K562 (cell line): ENCODE data around the gene ILK. TPM values are rescaled to one million over a fixed set of nuclear protein-coding genes. Genes with fewer than 3 reads are reported as not detected.

Experiments
- ARHGAP35 ChIP-seq: fragments of 450-650 bp; IDR thresholded peaks from 2 replicates; pipeline ENCODE4 v1.6.1; 2018; ENCODE audit not compliant: partially characterized antibody
- ASH1L ChIP-seq: fragments of 450-650 bp; IDR thresholded peaks from 2 replicates; pipeline ENCODE4 v1.6.1; 2018; ENCODE audit warnings: borderline replicate concordance, mild to moderate bottlenecking, low read depth; ENCODE audit not compliant: partially characterized antibody
- CCAR2 ChIP-seq: fragments of 200-400 bp; formaldehyde crosslinking; IDR thresholded peaks from 2 replicates; pipeline ENCODE4 v1.6.1; 2017; ENCODE audit warnings: mild to moderate bottlenecking, low read depth, low read length
- ESRRA ChIP-seq: fragments of 450-650 bp; IDR thresholded peaks from 2 replicates; pipeline ENCODE4 v1.6.1; 2014; ENCODE audit warnings: low read depth, mild to moderate bottlenecking, moderate library complexity, borderline replicate concordance
- FOXP4 ChIP-seq: sonication (generic); formaldehyde crosslinking; IDR thresholded peaks from 2 replicates; pipeline ENCODE4 v1.8.0; 2022; ENCODE audit warnings: mild to moderate bottlenecking, missing genetic modification reagents, borderline replicate concordance
- HEY1 ChIP-seq: fragments of 250-450 bp; sonication (Bioruptor Pico); IDR thresholded peaks from 2 replicates; pipeline ENCODE4 v1.5.0; 2020; ENCODE audit warnings: mild to moderate bottlenecking, moderate library complexity, borderline replicate concordance
- KLF13 ChIP-seq: fragments of 450-650 bp; IDR thresholded peaks from 2 replicates; pipeline ENCODE4 v1.6.1; 2016; ENCODE audit warnings: missing genetic modification characterization, low read depth, mild to moderate bottlenecking, missing compliant biosample characterization, moderate library complexity, borderline replicate concordance
- MAFK ChIP-seq: IDR thresholded peaks from 2 replicates; pipeline ENCODE4 v1.6.1; 2011; ENCODE audit warnings: low read length, improper control_type of control experiment
- PRMT5 ChIP-seq: sonication (generic); formaldehyde crosslinking; IDR thresholded peaks from 2 replicates; pipeline ENCODE4 v1.5.0; 2020; ENCODE audit warnings: missing genetic modification reagents
- RAD51 ChIP-seq: fragments of 450-650 bp; IDR thresholded peaks from 2 replicates; pipeline ENCODE4 v1.7.1; 2016; ENCODE audit warnings: low read depth, mild to moderate bottlenecking, borderline replicate concordance
- SMARCC2 ChIP-seq: fragments of 450-650 bp; IDR thresholded peaks from 2 replicates; pipeline ENCODE4 v1.6.1; 2017; ENCODE audit warnings: antibody characterized with exemption, moderate library complexity, mild to moderate bottlenecking, low read depth
- TBP ChIP-seq: optimal IDR thresholded peaks from 2 replicates; pipeline ENCODE3; 2011; ENCODE audit warnings: low read depth, low read length, improper control_type of control experiment
- ZNF124 ChIP-seq: sonication (generic); formaldehyde crosslinking; IDR thresholded peaks from 2 replicates; pipeline ENCODE4 v1.8.1; 2022; ENCODE audit warnings: missing genetic modification reagents
- ZNF175 ChIP-seq: fragments of 200-800 bp; sonication (Bioruptor generic); IDR thresholded peaks from 2 replicates; pipeline ENCODE4 v1.6.1; 2016; ENCODE audit warnings: low read depth, mild to moderate bottlenecking, missing genetic modification characterization, missing compliant biosample characterization
- ZNF23 ChIP-seq: fragments of 250-450 bp; sonication (Bioruptor Pico); IDR thresholded peaks from 2 replicates; pipeline ENCODE4 v1.4.0; 2020; ENCODE audit warnings: mild to moderate bottlenecking
- ZNF778 ChIP-seq: fragments of 450-650 bp; formaldehyde crosslinking; IDR thresholded peaks from 2 replicates; pipeline ENCODE4 v1.4.0; 2020; ENCODE audit warnings: mild to moderate bottlenecking, moderate library complexity
- polyA plus RNA-seq, 8 experiments: library from polyadenylated mRNA; depleted of rRNA in 4 of 8; stranded (reverse) in 5 of 8; unstranded in 3 of 8; fragments of >200 nt; fragmentation: Nextera tagmentation in 2 of 8; fragmentation: Illumina TruSeq in 1 of 8; extraction: Ambion mirVana in 2 of 8; extraction: Trizol in 1 of 8; gene quantifications; 2 replicates each; pipeline versions ENCODE4 v1.2.1 to v1.2.3, GENCODE V29; 2011 to 2014; ENCODE audit warnings: inconsistent platforms in 1 of 8, missing spikeins in 1 of 8
- total RNA-seq, 7 experiments: library from RNA; depleted of rRNA in 6 of 7; stranded (reverse); fragments of >200 nt in 6 of 7; fragmentation: Illumina TruSeq in 2 of 7; extraction: Trizol in 2 of 7; gene quantifications; 2 replicates each; pipeline versions ENCODE4 v1.2.1 to v1.2.3, GENCODE V29; 2011 to 2021; ENCODE audit warnings: low replicate concordance in 1 of 7
- TF ChIP-seq, protein P1 (sequence below), 2 experiments: fragments of 250-450 bp in 1 of 2; fragments of 450-650 bp in 1 of 2; sonication (Bioruptor Pico) in 1 of 2; IDR thresholded peaks; 2 replicates each; pipeline versions ENCODE4 v1.6.1 to v1.8.0; 2016 to 2021; ENCODE audit warnings: mild to moderate bottlenecking in 2 of 2, moderate library complexity in 2 of 2, missing compliant biosample characterization in 1 of 2, missing genetic modification characterization in 1 of 2
- TF ChIP-seq, protein P2 (sequence below): fragments of 250-450 bp; sonication (Bioruptor Pico); IDR thresholded peaks from 2 replicates; pipeline ENCODE4 v1.4.0; 2020; ENCODE audit warnings: mild to moderate bottlenecking, moderate library complexity, borderline replicate concordance
- TF ChIP-seq, protein P3 (sequence below): fragments of 450-650 bp; IDR thresholded peaks from 2 replicates; pipeline ENCODE4 v1.6.1; 2017; ENCODE audit warnings: antibody characterized with exemption

The ILK gene
- total and polyA plus RNA-seq, 9 of the 15 experiments (the other 6 are each of a cell fraction or from before 2014, with no cell fraction given), result 43.3 to 95.9 (median 58.9) TPM

DNA sequence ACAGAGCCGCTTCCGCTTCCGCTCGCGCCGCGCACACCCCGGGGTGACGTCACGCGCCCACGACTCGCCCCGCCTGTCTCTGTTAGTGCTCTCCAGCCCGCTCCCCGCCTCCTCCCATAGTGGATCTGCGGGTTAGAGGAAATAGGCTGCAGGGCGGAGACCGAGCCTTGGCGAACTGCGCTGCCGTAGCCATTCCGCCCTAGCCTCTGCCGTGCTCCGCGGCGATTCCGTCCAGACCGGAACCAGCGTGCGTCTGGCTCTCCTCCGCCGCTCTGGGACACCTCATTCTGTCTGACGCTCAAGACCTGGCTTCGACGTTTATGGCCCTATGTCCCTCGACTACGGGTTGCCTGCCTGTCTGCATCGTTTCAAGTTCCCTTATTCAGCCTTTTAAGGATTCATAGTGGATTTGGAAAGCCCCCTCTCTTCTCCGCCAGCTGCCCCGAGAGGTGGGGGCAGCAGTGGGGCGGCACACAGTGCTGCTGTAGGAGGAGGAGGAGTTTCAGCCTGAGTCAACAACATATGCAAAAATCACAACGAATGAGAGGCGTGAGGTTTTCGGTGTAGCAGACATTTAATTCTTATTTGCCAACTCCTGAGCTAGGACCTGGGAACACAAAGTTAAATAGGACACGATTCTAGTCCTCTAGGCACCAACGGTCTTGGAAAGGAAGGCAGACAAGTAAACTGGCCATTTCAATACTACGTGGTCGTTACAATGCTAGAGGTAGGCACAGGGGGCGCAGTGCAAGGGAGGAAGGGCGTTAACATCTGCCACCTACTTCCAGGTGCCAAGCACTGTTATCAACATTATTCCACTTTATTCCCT lies 8.9 kb downstream of the ILK start, which contains the start of gene TAF10 (continued):
- TF ChIP-seq FOXP4 (CRISPR knock-in tag) (no peak), ZNF124 (CRISPR knock-in tag) (no peak), KLF13 (tag) (peak; percentile 74), CCAR2 (no peak), TBP (peak; percentile 87), ZNF175 (CRISPR knock-in tag) (peak; percentile 29; the same call in 1 of the 2 replicates), ASH1L (peak; percentile 40), ESRRA (0 out of 2 replicates have a peak, but pooled peaks have one; percentile 19), MAFK (no peak), ARHGAP35 (no peak), HEY1 (CRISPR knock-in tag) (0 out of 2 replicates have a peak, but pooled peaks have one; percentile 65), SMARCC2 (no peak), ZNF778 (CRISPR knock-in tag) (no peak), PRMT5 (no peak), RAD51 (no peak), ZNF23 (CRISPR knock-in tag) (no peak)
- TF ChIP-seq, protein P1, sequence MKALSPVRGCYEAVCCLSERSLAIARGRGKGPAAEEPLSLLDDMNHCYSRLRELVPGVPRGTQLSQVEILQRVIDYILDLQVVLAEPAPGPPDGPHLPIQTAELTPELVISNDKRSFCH (CRISPR knock-in tag; IDR thresholded peaks at IDR 0.05), result no peak
- TF ChIP-seq, protein P1 (tag; IDR thresholded peaks at IDR 0.05), result peak; percentile 36; the same call in 1 of the 2 replicates
- TF ChIP-seq, protein P2, sequence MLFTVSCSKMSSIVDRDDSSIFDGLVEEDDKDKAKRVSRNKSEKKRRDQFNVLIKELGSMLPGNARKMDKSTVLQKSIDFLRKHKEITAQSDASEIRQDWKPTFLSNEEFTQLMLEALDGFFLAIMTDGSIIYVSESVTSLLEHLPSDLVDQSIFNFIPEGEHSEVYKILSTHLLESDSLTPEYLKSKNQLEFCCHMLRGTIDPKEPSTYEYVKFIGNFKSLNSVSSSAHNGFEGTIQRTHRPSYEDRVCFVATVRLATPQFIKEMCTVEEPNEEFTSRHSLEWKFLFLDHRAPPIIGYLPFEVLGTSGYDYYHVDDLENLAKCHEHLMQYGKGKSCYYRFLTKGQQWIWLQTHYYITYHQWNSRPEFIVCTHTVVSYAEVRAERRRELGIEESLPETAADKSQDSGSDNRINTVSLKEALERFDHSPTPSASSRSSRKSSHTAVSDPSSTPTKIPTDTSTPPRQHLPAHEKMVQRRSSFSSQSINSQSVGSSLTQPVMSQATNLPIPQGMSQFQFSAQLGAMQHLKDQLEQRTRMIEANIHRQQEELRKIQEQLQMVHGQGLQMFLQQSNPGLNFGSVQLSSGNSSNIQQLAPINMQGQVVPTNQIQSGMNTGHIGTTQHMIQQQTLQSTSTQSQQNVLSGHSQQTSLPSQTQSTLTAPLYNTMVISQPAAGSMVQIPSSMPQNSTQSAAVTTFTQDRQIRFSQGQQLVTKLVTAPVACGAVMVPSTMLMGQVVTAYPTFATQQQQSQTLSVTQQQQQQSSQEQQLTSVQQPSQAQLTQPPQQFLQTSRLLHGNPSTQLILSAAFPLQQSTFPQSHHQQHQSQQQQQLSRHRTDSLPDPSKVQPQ (CRISPR knock-in tag), result no peak
- TF ChIP-seq, protein P3, sequence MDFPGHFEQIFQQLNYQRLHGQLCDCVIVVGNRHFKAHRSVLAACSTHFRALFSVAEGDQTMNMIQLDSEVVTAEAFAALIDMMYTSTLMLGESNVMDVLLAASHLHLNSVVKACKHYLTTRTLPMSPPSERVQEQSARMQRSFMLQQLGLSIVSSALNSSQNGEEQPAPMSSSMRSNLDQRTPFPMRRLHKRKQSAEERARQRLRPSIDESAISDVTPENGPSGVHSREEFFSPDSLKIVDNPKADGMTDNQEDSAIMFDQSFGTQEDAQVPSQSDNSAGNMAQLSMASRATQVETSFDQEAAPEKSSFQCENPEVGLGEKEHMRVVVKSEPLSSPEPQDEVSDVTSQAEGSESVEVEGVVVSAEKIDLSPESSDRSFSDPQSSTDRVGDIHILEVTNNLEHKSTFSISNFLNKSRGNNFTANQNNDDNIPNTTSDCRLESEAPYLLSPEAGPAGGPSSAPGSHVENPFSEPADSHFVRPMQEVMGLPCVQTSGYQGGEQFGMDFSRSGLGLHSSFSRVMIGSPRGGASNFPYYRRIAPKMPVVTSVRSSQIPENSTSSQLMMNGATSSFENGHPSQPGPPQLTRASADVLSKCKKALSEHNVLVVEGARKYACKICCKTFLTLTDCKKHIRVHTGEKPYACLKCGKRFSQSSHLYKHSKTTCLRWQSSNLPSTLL, result no peak
